ENCODE data around the gene MSH6.

MSH6 gene, protein sequence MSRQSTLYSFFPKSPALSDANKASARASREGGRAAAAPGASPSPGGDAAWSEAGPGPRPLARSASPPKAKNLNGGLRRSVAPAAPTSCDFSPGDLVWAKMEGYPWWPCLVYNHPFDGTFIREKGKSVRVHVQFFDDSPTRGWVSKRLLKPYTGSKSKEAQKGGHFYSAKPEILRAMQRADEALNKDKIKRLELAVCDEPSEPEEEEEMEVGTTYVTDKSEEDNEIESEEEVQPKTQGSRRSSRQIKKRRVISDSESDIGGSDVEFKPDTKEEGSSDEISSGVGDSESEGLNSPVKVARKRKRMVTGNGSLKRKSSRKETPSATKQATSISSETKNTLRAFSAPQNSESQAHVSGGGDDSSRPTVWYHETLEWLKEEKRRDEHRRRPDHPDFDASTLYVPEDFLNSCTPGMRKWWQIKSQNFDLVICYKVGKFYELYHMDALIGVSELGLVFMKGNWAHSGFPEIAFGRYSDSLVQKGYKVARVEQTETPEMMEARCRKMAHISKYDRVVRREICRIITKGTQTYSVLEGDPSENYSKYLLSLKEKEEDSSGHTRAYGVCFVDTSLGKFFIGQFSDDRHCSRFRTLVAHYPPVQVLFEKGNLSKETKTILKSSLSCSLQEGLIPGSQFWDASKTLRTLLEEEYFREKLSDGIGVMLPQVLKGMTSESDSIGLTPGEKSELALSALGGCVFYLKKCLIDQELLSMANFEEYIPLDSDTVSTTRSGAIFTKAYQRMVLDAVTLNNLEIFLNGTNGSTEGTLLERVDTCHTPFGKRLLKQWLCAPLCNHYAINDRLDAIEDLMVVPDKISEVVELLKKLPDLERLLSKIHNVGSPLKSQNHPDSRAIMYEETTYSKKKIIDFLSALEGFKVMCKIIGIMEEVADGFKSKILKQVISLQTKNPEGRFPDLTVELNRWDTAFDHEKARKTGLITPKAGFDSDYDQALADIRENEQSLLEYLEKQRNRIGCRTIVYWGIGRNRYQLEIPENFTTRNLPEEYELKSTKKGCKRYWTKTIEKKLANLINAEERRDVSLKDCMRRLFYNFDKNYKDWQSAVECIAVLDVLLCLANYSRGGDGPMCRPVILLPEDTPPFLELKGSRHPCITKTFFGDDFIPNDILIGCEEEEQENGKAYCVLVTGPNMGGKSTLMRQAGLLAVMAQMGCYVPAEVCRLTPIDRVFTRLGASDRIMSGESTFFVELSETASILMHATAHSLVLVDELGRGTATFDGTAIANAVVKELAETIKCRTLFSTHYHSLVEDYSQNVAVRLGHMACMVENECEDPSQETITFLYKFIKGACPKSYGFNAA (N-terminal part only)

DNA sequence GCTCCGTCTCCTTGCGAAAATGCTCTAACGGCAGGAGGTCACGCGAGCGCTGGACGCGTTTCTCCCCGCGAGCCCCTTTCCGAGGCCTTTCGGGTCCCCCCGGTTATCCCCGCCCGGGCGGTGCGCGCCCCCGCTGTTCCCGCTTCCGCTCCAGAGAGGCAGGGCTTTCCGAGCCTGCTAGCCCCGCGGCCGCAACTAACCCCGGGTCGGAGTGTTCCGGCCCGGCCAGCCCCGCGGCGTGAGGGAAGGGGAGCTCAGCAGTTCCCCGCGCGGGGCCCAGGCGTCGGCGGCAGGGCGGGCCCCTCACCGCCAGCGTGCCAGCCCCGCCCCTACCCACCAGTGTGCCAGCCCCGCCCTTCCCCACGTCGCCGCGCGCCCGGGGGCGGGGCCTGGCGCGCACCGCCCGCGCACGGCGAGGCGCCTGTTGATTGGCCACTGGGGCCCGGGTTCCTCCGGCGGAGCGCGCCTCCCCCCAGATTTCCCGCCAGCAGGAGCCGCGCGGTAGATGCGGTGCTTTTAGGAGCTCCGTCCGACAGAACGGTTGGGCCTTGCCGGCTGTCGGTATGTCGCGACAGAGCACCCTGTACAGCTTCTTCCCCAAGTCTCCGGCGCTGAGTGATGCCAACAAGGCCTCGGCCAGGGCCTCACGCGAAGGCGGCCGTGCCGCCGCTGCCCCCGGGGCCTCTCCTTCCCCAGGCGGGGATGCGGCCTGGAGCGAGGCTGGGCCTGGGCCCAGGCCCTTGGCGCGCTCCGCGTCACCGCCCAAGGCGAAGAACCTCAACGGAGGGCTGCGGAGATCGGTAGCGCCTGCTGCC is at the start of gene MSH6:
MSH6 (plus strand) TSS at position 475 of the 815 bp plus-strand sequence; CDS start at position 564, 89 bp downstream.
- peak; percentile 74 to 75 for DNase-seq

DNA sequence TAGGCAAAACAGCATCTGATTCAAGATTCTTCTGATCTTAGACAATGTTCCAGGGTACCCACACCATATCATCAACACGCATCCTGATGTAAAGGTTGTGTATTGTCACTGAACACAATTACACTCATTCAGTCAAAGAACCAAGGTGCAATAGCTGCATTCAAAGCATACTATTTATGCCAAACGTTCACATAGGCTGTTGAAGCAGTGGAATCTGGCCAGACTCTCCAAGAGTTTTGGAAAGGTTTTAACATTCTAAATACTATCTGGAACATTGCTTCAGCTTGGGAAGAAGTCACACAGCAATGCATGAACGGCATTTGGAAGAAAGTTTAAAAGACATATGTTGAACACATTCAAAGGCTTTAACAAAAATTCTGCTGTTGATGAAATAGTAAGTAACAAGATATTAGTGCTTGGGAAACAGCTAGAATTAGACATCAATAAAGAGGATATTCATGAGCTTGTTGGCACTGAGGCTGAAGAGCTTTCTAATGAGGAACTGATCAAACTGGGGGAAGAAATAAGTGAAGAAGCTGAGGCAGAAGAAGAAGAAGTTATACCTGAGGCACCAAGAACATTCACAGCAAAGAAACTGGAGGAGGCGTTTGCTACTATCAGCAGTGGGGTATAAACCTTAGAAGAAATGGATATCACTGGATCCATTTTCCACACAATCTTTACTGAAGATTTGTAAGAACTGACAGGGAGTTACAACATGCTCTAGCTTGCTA is 47.6 kb upstream of the MSH6 start:
- no peak for DNase-seq

DNA sequence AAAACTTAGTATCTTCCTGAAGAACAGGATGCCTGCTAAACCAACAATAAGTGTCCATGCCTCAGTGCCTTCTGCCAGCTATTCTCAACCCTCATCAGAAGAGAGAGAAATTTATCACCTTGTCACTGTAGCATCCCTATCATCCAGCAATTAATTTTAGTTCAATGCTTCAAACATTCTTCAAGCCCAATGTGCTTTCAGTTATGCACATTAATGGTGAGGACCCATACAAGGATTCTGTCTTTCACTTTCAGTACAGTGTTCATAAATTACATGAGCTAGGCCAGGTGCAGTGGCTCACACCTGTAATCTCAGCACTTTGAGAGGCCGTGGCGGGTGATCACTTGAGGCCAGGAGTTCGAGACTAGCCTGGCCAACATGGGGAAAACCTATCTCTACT is 47.0 kb upstream of the MSH6 start:
- no peak for DNase-seq

DNA sequence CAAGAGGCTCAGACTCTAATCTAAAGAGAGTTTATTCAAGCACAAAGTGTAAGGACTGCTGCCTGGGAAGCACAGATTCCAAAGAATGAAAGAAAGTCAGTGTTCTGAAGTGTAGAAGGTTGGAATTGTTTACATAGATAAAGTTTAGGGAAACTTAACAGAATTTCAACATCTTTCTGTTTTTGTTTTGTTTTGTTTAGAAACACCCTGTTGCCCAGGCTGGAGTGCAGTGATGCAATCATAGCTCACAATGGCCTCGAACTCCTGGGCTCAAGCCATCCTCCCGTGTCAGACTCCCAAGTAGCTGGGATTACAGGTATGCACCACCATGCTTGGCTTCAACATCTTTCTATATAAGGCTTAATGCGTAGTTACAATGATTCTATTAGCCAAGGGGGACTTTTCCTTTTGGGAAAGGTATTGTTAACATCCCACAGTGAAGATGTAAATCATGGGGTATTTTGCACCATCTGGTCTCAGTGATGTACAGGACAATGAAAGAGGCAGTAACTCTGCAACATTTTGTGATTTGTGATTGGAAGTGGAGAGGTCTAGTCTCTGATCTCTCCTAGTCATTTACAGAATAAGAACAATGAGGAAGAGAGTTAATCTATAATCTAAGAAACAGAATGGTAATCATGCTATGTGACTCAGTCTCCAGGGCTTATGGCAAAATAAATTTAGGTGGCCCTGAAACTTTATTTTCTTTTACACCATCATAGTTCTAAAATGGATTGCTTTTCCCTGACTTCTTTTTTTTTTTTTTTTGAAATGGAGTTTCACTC is 45.6 kb upstream of the MSH6 start:
- DNase-seq, result no peak

DNA sequence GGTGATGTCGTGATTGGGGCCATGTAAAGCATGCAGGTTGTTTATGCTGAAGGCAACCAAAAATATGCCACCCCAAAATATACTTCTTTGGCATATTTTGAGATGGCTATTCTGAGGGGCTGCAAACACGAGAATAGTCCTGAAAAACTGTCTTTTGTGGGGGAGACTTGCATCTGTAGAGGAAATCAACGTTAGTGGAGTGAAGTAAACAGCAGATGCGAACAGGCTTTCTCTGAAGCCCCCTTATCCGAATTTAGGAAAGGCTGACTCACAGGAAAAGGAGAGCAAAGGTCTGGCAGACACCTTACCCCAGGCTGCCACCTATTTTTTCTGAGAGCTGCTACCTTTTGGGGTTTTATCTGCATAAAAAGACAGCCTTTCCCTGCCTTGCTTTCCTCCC is 44.6 kb upstream of the MSH6 start:
- no peak for DNase-seq

DNA sequence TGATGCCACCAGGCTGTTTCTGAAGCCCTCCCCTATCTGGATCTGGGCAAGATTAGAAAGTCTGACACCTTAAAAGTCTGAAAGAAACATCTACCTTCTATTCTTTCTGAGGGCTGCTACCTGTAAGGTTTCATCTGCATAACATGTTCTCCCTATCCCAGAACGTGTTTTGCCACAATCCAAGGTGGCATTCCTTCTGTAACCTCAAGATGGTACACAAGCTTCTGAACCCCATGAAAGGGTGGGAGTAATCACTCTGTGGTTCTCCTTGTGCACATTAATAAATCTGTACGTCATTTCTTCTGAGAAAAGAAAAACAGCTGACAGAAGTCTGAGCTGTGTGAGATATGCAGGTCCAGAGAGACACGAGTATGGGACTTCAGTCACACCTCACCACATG is 41.8 kb upstream of the MSH6 start:
- no peak for DNase-seq

DNA sequence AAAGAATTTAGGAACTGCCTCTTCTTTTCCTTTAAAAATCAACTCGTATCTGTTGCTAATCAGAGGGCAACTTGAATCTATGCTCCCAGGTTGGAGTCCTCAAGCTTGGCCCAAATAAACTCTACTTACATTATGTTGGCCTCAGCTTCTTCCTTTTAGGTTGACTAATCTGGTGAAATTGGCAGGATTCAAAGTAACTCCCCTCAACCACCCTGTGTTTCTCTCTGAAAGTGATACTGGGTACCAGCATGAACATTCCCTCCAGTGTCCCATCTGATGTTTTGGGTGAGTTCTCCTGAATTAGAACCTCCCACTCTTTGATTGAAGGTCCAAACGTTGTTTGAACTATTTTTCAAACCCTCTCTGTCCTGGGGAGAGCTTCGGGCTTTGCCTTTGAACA is 41.3 kb upstream of the MSH6 start:
- no peak for DNase-seq

DNA sequence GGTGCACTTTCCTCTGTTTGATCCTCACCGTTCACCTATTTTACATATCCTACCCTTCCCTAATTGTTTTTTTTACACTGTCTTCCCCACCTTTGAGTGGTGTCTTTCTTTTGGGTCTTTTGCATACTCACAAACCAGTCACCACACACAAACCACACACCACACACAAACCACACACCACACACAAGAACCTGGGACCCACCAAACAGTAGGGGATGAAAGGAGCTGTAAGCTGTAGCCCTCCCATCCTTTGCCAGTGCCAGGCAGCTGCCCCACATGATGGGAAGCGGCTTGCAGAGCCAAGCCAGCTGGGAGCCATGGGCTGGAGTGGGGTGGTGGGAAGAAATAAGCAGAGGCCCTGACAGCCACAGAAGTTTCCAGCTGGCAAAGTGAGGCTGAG is 38.9 kb upstream of the MSH6 start:
- DNase-seq, result no peak

DNA sequence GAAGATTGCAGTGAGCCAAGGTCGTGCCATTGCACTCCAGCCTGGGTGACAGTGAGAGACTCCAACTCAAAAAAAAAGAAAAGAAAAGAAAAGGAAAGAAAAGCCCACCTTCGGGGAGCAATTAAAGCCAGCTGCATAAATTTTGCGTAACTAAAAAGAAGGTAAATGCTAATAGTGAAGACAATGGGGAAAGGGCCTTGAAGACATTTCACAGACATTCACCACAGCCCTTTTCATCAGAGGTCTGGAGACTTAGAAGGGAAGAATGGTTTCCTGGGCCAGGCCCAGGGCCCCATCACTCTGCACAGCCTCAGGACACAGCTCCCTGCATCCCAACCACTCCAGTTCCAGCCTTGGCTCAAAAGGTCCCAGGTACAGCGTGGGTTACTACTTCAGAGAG is 35.1 kb upstream of the MSH6 start:
- no peak for DNase-seq

DNA sequence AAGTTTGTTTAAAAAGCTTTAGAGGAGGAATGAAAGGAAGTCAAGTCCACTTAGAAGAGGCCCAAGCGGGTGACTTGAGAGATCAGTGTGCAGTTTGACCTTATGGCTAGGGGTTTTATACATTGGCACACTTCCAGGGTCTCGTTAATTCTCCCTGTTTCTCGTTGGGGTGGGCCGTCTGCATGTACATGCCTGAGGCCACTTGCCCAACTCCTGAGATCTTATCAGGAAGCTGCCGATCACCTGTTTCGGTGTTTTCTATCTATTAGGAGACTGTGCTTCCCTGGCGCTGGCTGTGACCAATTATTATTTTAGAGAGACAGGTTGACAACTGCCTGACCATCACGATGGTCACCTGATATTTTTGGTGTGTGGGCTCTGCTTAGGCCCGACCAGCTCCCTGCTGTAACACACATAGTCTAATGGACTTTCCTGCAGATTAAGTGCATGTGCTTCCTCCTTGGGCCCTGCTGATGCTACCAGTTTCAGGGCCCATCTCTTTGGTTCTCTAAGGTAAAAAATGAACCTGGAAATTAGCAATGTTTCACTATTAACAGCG is 31.0 kb upstream of the MSH6 start:
- DNase-seq, result no peak

DNA sequence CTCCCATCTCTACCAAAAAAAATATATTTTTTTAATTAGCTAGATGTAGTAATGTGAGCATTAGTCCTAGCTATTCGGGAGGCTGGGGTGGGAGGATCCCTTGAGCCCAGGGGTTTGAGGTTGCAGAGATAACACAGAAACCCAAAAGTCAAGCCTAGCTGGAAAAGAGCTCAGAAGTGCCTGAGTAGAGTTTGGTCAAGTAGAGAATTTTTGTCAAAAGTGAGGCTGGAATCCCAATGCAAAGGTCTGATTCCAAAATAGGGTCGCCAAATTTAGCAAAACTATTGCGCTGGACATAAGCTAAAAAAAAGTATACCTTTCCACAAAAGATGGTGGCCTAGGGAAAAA is 15.5 kb upstream of the MSH6 start:
- DNase-seq, result no peak

DNA sequence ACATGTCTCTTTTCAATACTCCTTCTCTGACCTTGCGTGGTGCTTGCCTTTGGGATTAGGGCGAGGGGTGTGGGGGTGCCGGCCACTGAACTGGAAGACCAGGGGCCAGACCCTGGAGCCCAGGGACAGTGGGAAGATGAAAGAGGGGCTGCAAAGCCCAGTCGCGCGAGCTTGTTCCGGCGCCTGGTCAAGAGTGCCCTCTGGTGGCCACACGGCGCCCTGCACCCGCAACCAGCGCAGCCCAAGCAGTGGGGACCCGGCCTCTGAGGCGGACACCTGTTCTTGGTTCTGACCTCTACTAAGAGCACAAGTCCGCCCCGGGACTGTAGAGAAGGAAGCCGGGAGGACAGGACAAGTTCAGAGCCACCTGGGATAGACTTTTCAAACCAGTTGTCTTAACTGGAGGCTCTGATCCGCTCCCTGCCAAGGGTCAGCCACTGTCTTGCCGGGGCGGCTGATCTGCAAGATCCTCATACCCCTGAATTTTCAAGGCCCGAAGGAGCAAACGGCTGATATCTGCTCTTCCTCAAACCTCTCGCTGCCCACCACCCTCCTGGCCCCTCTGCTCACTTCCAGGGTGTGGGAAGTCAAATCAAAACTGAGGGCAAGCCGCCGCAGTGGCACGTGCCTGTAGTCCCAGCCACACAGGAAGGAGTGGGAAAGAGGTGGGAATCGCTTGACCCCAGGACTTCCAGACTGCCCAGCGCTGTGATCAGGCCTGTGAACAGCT is 14.9 kb upstream of the MSH6 start:
- peak; percentile 37 to 50 for DNase-seq

DNA sequence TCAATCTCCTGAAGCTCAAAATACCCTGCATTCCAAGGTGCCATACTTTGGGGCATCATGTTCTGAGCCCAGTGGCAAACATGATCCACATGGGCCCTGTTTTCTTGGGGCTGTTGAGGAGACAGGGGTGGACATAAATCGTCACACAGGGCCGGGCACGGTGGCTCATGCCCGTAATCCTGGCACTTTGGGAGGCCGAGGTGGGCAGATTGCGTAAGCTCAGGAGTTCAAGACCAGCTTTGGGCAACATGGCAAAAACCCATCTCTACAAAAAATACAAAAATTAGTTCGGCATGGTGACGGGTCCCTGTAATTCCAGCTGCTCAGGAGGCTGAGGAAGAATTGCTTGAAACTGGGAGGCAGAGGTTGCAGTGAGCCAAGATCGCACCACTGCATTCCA is 13.6 kb upstream of the MSH6 start:
- no peak for DNase-seq

DNA sequence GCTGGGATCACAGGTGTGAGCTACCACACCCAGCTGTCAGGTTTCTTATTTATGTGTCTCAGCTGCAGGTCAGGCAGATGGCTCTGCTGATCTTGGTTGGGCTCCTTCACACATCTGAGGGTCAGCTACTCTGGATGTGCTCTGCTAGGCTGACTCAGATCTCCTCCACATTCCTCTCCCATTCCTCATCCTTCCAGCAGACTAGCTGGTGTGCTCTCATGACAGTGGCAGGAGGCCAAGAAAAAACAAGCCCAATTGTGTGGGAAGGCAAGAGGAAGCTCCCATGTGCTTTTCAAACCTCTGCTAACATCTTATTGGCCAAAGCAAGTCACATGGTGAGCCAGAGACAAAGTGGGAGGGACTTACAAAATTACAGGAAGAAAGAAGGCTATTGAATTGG is 11.7 kb upstream of the MSH6 start:
- DNase-seq, result peak; percentile 17 to 19

DNA sequence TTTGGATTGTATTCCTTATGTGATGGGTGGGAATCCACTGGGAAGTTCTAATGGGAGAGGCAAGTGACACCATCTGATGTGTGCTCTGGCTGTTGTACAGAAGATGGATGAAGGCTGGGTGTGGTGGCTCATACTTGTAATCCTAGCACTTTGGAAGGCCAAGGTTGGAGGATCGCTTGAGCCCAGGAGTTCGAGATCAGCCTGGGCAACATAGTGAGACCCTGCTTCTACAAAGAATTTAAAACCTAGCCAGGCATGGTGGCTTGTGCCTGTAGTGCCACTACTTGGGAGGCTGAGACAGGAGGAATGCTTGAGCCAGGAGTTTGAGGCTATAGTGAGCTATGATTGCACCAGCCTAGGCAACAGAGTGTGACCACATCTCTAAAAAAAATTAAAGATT is 10.6 kb upstream of the MSH6 start:
- no peak for DNase-seq

DNA sequence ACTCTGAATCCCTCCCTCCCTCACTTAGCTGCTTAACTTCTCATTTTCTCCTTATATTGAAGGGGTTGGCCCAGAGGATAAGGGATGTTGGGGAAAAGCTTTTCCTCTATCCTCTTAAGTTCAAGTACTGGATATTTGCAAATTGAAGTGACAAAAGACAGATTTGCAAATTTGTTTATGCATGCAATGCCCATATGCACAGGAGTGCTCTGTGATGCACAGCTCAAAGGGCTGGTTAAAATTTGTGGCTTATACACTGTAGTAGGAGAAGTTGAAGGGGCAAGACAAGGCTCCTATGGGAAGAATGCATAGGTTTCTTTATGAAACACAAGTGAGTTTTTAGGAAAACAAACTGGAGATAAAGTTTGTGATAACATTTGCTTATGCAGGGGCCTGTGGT is 8.4 kb upstream of the MSH6 start:
- DNase-seq, result no peak

DNA sequence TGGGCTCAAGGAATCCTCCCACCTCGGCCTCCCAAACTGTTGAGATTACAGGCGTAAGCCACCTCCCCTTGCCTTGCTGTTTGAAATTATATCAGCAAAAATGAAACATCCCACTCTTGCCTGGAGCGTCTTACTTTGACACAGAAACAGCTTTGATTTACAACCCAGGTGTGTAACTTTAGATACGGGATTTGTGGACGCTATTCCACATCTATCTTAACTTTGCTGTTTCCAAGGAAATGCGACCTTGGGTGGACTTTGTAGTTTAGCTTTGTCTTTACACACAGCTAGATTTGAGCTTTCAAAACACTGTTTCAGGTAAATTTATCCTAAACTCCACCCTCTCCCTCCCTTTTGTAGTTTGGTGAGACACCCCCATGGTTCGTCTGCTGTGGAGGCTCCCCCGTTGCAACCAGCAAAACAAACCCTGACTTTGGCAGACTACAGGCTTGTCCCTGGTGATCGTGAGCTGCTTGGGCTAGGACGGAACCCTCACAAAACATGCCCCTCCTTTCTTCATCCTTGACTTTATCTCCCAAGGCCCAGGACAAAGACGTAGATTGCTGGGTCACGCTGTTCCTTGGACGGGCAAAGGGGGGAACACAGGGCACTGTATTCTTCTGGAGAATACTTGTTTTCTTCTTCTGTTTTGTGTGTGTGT is 5.5 kb upstream of the MSH6 start:
- no peak for DNase-seq

DNA sequence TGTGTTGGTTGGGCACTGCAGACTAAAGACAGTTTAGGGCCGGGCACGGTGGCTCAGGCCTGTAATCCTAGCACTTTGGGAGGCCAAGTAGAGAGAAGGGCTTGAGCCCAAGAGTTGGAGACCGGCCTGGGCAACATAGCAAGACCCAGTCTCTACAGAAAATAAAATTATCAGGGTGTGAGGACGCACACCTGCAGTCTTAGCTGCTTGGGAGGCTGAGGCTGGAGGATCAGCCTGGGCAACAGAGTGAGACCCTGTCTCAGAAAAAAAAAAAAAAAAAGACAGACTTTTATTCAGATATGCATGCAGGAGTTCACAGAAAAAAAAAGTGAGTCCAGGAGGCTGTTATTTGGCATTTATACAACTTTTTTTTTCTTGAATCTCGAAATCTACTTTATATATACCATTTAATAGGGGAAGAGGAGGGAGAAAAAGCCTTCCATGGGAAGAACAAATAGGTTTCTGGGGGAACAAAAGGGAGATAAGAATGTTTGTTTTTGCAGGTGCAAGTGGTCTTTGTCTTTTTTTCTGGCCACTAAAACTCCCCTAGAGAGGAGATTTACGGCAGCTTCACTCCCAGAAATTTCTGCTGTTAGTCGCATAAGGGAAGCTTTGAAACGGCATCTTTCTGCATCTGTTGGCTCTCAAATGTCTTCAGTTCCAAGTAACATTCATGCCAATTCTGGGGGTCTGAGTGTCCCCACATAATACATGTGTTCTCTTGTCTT is 4.1 kb upstream of the MSH6 start:
- DNase-seq, result no peak

DNA sequence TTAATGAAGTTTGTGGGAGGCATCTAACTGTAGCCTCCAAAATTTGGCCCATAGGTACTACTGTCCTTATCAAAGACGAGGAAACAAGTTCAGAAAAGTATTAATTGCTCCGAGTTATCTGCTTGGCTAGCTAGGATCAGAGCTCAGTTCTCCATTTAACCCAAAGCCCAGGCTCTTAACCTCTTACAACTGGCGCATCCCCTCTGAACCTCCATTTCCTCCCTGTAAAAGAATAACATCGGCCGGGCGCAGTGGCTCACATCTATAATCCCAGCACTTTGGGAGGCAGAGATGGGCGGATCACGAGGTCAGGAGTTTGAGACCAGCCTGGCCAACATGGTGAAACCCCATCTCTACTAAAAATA is 3.5 kb upstream of the MSH6 start:
- no peak for DNase-seq
